ENCODE data around the gene NDRG2. TPM values are rescaled to one million over a fixed set of nuclear protein-coding genes. Genes with fewer than 3 reads are reported as not detected.

The NDRG2 gene
- total and polyA plus RNA-seq, 7 experiments from 2014 or later, result 5.9 to 39.9 (median 35.1) TPM

DNA sequence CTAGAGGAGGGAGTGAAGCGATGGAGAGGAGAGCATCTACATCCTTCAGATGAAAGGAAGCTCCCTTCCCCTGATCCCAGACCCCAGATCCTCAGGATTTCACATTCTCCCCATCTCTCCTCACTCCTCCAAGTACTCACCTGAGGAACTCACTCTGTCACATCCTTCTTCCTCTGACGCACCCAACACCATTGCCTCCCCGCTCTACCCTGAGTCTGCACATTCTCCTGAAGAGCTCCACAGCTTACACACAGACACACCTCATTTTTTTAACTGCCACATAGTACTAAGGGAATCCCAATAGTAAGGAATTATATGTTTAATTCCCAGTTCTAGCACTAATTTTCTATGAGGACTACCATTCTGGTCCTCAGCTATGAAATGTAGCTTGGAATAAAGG lies 51.4 kb downstream of the NDRG2 start:
- H3K9me3 Mint-ChIP-seq, result no peaks in the 10 kb centered on the region
- no peak overlapping the region for H3K4me3 Mint-ChIP-seq
- Histone ChIP-seq H3K36me3 (ENCODE audit: control insufficient read depth in 2 of 3, insufficient read depth in 3 of 3, low read length in 3 of 3) (no peaks in the 10 kb centered on the region), H3K4me1 (ENCODE audit: control insufficient read depth in 2 of 2, insufficient read depth in 2 of 2, low read length in 2 of 2) (peaks cover 0 to 5% of the 10 kb centered on the region in 2 donors), H3K4me3 (ENCODE audit: low read length) (no peak overlapping the region), H3K27me3 (ENCODE audit: control insufficient read depth in 2 of 2, insufficient read depth in 2 of 2, low read length in 2 of 2) (no peaks in the 10 kb centered on the region), H3K9me3 (ENCODE audit: control insufficient read depth in 2 of 3, low read length in 3 of 3) (no peaks in the 10 kb centered on the region), H3K27ac (ENCODE audit: low read depth, low read length) (no peak overlapping the region)
- intact Hi-C loops (cut with micrococcal nuclease), result loop anchor here (5.0 to 10.0 kb wide), 4 partner anchors 291 to 646 kb away; partner anchors contain the start of gene RNASE4 (in 1 of the 2)
- peaks cover 5 to 17% (median 13%) of the 10 kb centered on the region in 7 donors for H3K4me1 Mint-ChIP-seq
- ATAC-seq (no peak), DNase-seq (no peak)
- CTCF ChIA-PET, result interaction anchor here (0.6 to 1.2 kb wide), 4 partner anchors 8 to 116 kb away, joined by 3 to 4 read pairs (median 3); no protein-coding TSS in a partner anchor
- H3K27me3 Mint-ChIP-seq, result peaks cover 6 to 27% (median 12%) of the 10 kb centered on the region in 5 donors
- no peaks in the 10 kb centered on the region for H3K36me3 Mint-ChIP-seq
- POLR2A ChIA-PET, result no interaction called here
- H3K27ac Mint-ChIP-seq, result no peak overlapping the region

DNA sequence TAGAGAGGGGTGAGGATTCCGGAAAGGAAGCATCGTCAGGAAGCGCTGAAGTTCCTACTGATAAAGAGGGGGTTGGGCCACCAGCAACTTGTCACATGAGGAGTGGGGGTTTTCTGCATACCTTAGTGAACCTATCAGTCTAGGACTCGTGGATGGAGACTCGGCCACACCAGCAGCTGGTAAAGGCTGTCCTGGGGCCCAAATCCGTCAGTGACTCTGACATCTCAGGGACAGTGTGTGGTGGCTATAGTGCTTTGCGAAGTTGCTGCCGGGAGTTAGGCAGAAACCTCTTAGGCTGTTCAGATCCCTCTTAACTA lies 53.2 kb downstream of the NDRG2 start:
- no peaks in the 10 kb centered on the region for H3K9me3 ChIP-seq (ENCODE audit: control insufficient read depth in 2 of 3, low read length in 3 of 3)
- H3K27me3 Mint-ChIP-seq, result peaks cover 20 to 44% (median 25%) of the 10 kb centered on the region in 5 donors
- no peaks in the 10 kb centered on the region for H3K36me3 Mint-ChIP-seq
- DNase-seq, result no peak
- peaks cover 0 to 5% of the 10 kb centered on the region in 2 donors for H3K4me1 ChIP-seq (ENCODE audit: control insufficient read depth in 2 of 2, insufficient read depth in 2 of 2, low read length in 2 of 2)
- peaks cover 0 to 3% of the 10 kb centered on the region in 2 donors for H3K27me3 ChIP-seq (ENCODE audit: control insufficient read depth in 2 of 2, insufficient read depth in 2 of 2, low read length in 2 of 2)
- ATAC-seq, result no peak
- peak overlapping the region; percentile 25 for H3K27ac ChIP-seq (ENCODE audit: low read depth, low read length)
- ChIA-PET POLR2A (interaction anchor here (1.1 kb wide), 1 partner anchor 191 kb away, joined by 3 read pairs; the partner anchor contains the start of gene RNASE6), CTCF (interaction anchor here (0.6 to 3.5 kb wide), 10 partner anchors 9 to 290 kb away, joined by 3 to 21 read pairs (median 4); partner anchors contain the start of gene SLC39A2)
- no peaks in the 10 kb centered on the region for H3K9me3 Mint-ChIP-seq
- H3K4me3 Mint-ChIP-seq, result peak overlapping the region; percentile 88 to 95 (median 92)
- peaks cover 5 to 17% (median 13%) of the 10 kb centered on the region in 7 donors for H3K4me1 Mint-ChIP-seq
- H3K36me3 ChIP-seq (ENCODE audit: control insufficient read depth in 2 of 3, insufficient read depth in 3 of 3, low read length in 3 of 3), result no peaks in the 10 kb centered on the region
- intact Hi-C loops (cut with micrococcal nuclease), result loop anchor here (1.0 to 10.0 kb wide), 10 partner anchors 10 to 644 kb away; partner anchors contain the start of genes METTL17 (in 2 of the 2) and RNASE4 (in 1 of the 2)
- peak overlapping the region; percentile 92 for H3K4me3 ChIP-seq (ENCODE audit: low read length)
- H3K27ac Mint-ChIP-seq, result peak overlapping the region in 2 of 9 donors; percentile 59 to 85

GRCh38 chr14:20970983-20971704 lies 53.7 kb downstream of the NDRG2 start:
- POLR2A ChIA-PET, result interaction anchor here (0.7 to 1.1 kb wide), 4 partner anchors 11 to 190 kb away, joined by 3 to 7 read pairs (median 3); partner anchors contain the start of gene RNASE6
- Mint-ChIP-seq H3K9me3 (no peaks in the 10 kb centered on the region), H3K4me1 (peaks cover 5 to 17% (median 13%) of the 10 kb centered on the region in 7 donors), H3K27me3 (peaks cover 20 to 44% (median 25%) of the 10 kb centered on the region in 5 donors), H3K4me3 (peak overlapping the region; percentile 88 to 95 (median 92)), H3K36me3 (no peaks in the 10 kb centered on the region), H3K27ac (peak overlapping the region in 5 of 9 donors; percentile 15 to 85 (median 60))
- DNase-seq (peak; percentile 59 to 84 (median 74)), ATAC-seq (peak; percentile 95)
- Histone ChIP-seq H3K27me3 (ENCODE audit: control insufficient read depth in 2 of 2, insufficient read depth in 2 of 2, low read length in 2 of 2) (peaks cover 0 to 3% of the 10 kb centered on the region in 2 donors), H3K9me3 (ENCODE audit: control insufficient read depth in 2 of 3, low read length in 3 of 3) (no peaks in the 10 kb centered on the region), H3K36me3 (ENCODE audit: control insufficient read depth in 2 of 3, insufficient read depth in 3 of 3, low read length in 3 of 3) (no peaks in the 10 kb centered on the region), H3K4me1 (ENCODE audit: control insufficient read depth in 2 of 2, insufficient read depth in 2 of 2, low read length in 2 of 2) (peaks cover 0 to 5% of the 10 kb centered on the region in 2 donors), H3K4me3 (ENCODE audit: low read length) (peak overlapping the region; percentile 92), H3K27ac (ENCODE audit: low read depth, low read length) (peak overlapping the region; percentile 25)
- CTCF ChIA-PET, result interaction anchor here (0.6 to 3.5 kb wide), 18 partner anchors 9 to 1565 kb away, joined by 3 to 21 read pairs (median 4); partner anchors contain the start of gene SLC39A2
- intact Hi-C loops (cut with micrococcal nuclease), result loop anchor here (1.0 to 10.0 kb wide), 10 partner anchors 10 to 644 kb away; partner anchors contain the start of genes METTL17 (in 2 of the 2) and RNASE4 (in 1 of the 2)

DNA sequence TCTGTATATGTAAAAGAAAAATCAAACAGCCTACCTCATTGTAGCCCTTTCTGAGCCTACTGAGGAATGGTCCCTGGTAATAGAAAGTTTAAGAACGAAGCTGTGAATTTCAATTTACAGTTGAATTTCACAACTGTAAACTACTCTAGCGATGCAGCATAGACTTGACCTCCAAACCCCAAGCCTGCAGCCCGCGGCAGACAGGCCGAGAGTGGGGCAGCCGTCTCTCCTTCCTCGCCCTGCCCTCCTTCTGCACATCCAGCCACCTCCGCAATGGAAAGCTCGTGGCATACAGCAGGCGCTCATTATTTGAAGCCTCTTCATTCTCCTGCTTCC lies 54.2 kb downstream of the NDRG2 start:
- ChIA-PET CTCF (interaction anchor here (0.6 to 3.5 kb wide), 17 partner anchors 10 to 1566 kb away, joined by 3 to 21 read pairs (median 5); partner anchors contain the start of gene SLC39A2), POLR2A (interaction anchor here (0.7 to 1.1 kb wide), 4 partner anchors 11 to 190 kb away, joined by 3 to 7 read pairs (median 3); partner anchors contain the start of gene RNASE6)
- Mint-ChIP-seq H3K4me3 (peak overlapping the region; percentile 88 to 95 (median 92)), H3K4me1 (peaks cover 5 to 17% (median 13%) of the 10 kb centered on the region in 7 donors), H3K9me3 (no peaks in the 10 kb centered on the region), H3K27me3 (peaks cover 20 to 49% (median 25%) of the 10 kb centered on the region in 5 donors), H3K27ac (peak overlapping the region in 3 of 9 donors; percentile 15 to 71 (median 60)), H3K36me3 (no peaks in the 10 kb centered on the region)
- no peak for DNase-seq
- ATAC-seq, result peak; percentile 2
- H3K27me3 ChIP-seq (ENCODE audit: control insufficient read depth in 2 of 2, insufficient read depth in 2 of 2, low read length in 2 of 2), result peaks cover 0 to 3% of the 10 kb centered on the region in 2 donors
- H3K4me3 ChIP-seq (ENCODE audit: low read length), result peak overlapping the region; percentile 92
- no peak overlapping the region for H3K27ac ChIP-seq (ENCODE audit: low read depth, low read length)
- intact Hi-C loops (cut with micrococcal nuclease), result loop anchor here (2.0 to 10.0 kb wide), 5 partner anchors 70 to 643 kb away; partner anchors contain the start of gene RNASE4 (in 1 of the 2)
- H3K9me3 ChIP-seq (ENCODE audit: control insufficient read depth in 2 of 3, low read length in 3 of 3), result no peaks in the 10 kb centered on the region
- H3K4me1 ChIP-seq (ENCODE audit: control insufficient read depth in 2 of 2, insufficient read depth in 2 of 2, low read length in 2 of 2), result peaks cover 0 to 5% of the 10 kb centered on the region in 2 donors
- H3K36me3 ChIP-seq (ENCODE audit: control insufficient read depth in 2 of 3, insufficient read depth in 3 of 3, low read length in 3 of 3), result no peaks in the 10 kb centered on the region

GRCh38 chr14:20969336-20969735 lies 55.5 kb downstream of the NDRG2 start:
- no peaks in the 10 kb centered on the region for H3K36me3 ChIP-seq (ENCODE audit: control insufficient read depth in 2 of 3, insufficient read depth in 3 of 3, low read length in 3 of 3)
- ChIA-PET POLR2A (no interaction called here), CTCF (interaction anchor here (0.9 to 3.5 kb wide), 2 partner anchors 9 to 110 kb away, joined by 3 to 21 read pairs; no protein-coding TSS in a partner anchor)
- H3K4me3 ChIP-seq (ENCODE audit: low read length), result no peak overlapping the region
- H3K27ac ChIP-seq (ENCODE audit: low read depth, low read length), result no peak overlapping the region
- H3K27me3 Mint-ChIP-seq, result peaks cover 20 to 58% (median 31%) of the 10 kb centered on the region in 5 donors
- no peaks in the 10 kb centered on the region for H3K9me3 ChIP-seq (ENCODE audit: control insufficient read depth in 2 of 3, low read length in 3 of 3)
- H3K36me3 Mint-ChIP-seq, result no peaks in the 10 kb centered on the region
- no peak overlapping the region for H3K27ac Mint-ChIP-seq
- H3K9me3 Mint-ChIP-seq, result no peaks in the 10 kb centered on the region
- H3K4me1 Mint-ChIP-seq, result peaks cover 5 to 17% (median 13%) of the 10 kb centered on the region in 7 donors
- peaks cover 0 to 5% of the 10 kb centered on the region in 2 donors for H3K4me1 ChIP-seq (ENCODE audit: control insufficient read depth in 2 of 2, insufficient read depth in 2 of 2, low read length in 2 of 2)
- no peak overlapping the region for H3K4me3 Mint-ChIP-seq
- DNase-seq (no peak), ATAC-seq (no peak)
- peaks cover 3 to 5% of the 10 kb centered on the region in 2 donors for H3K27me3 ChIP-seq (ENCODE audit: control insufficient read depth in 2 of 2, insufficient read depth in 2 of 2, low read length in 2 of 2)
- intact Hi-C loops (cut with micrococcal nuclease), result no loop called here
